Lower leg skin (tissue), 4 donors: ENCODE results near the gene MINDY4. TPM values are rescaled to one million over a fixed set of nuclear protein-coding genes. Genes with fewer than 3 reads are reported as not detected.
A peak's percentile ranks its signal among the peaks of the same experiment; 100 is the strongest.

ENCODE experiments used
- DNase-seq, 2 donors: peaks; one replicate each; pipeline ENCODE4 v3.0.0-alpha.2; 2019; ENCODE audit warnings: low spot score in 2 of 2
- H3K4me3 ChIP-seq: fragments of 200-600 bp; sonication (generic); 2 replicates; pipeline ENCODE4 v1.5.1; 2017; ENCODE audit warnings: mild to moderate bottlenecking, low read depth; ENCODE audit not compliant: poor library complexity, severe bottlenecking
- CTCF ChIP-seq, 3 donors: fragments of 450-650 bp; IDR thresholded peaks; one replicate each; pipeline ENCODE4 v1.5.1; 2016; ENCODE audit warnings: antibody characterized with exemption in 3 of 3, mild to moderate bottlenecking in 3 of 3, moderate library complexity in 2 of 3
- POLR2A ChIP-seq, 2 donors: fragments of 450-650 bp; IDR thresholded peaks; one replicate each; pipeline ENCODE4 v1.6.1; 2016 to 2017; ENCODE audit warnings: antibody characterized with exemption in 2 of 2, mild to moderate bottlenecking in 1 of 2, moderate library complexity in 1 of 2
- WGBS, 2 donors: methylation state at CpG; one replicate each; pipeline ENCODE4 v1.1.5; 2018; 5-methylcytosine and 5-hydroxymethylcytosine counted together
- intact Hi-C: fragments of 100-400 bp; cut with DNase I; formaldehyde crosslinking; loops from one replicate; pipeline ENCODE4 v1.15.0; 2023; ENCODE audit warnings: low total_unique reads
- total RNA-seq, 4 donors: library from RNA; depleted of rRNA; stranded (reverse); fragments of >200 nt; gene quantifications; one replicate each; pipeline ENCODE4 v1.1.0, GENCODE V29; 2016

Gene MINDY4
- total RNA-seq, 4 donors from 2014 or later: 4.0 to 4.7 (median 4.4) TPM

- intact Hi-C loops: no loop called here
- TF ChIP-seq CTCF (IDR thresholded peaks at IDR 0.05) (no peak), POLR2A (IDR thresholded peaks at IDR 0.05) (no peak)
- no peak for DNase-seq
- peak overlapping the region; percentile 67 for H3K4me3 ChIP-seq
- 57% methylated on average over 9 of the region's 9 CpGs for WGBS, 2 donors
Observed at GRCh38 chr7:30770845-30771173, 408 bp upstream of the MINDY4 start.

GRCh38 chr7:30771880-30772425 is 736 bp downstream of the MINDY4 start:
- 1 to 4% methylated on average over 13 to 15 of the region's 15 CpGs for WGBS, 2 donors
- TF ChIP-seq POLR2A (IDR thresholded peaks at IDR 0.05) (no peak), CTCF (IDR thresholded peaks at IDR 0.05) (no peak)
- no peak for DNase-seq
- intact Hi-C loops: no loop called here
- H3K4me3 ChIP-seq: peak overlapping the region; percentile 67

GRCh38 chr7:30772984-30773383 is 1.8 kb downstream of the MINDY4 start:
- no peak for TF ChIP-seq POLR2A (IDR thresholded peaks at IDR 0.05)
- no peak for TF ChIP-seq CTCF (IDR thresholded peaks at IDR 0.05)
- DNase-seq: peak in 1 of 2 donors; percentile 71
- H3K4me3 ChIP-seq: no peak overlapping the region
- 84 to 92% methylated on average over 6 of the region's 6 CpGs for WGBS, 2 donors
- intact Hi-C loops: no loop called here

- TF ChIP-seq POLR2A (IDR thresholded peaks at IDR 0.05): no peak
- TF ChIP-seq CTCF (IDR thresholded peaks at IDR 0.05): no peak
- no peak for DNase-seq
- intact Hi-C loops: loop anchor here (5.0 kb wide), 1 partner anchor 1299 kb away; no protein-coding TSS in a partner anchor
- H3K4me3 ChIP-seq: no peak overlapping the region
Observed at GRCh38 chr7:30775992-30776391, 4.8 kb downstream of the MINDY4 start.

- WGBS, 2 donors: 74 to 78% methylated on average over 4 of the region's 4 CpGs
- peak in 1 of 2 donors; percentile 21 for DNase-seq
- no peak for TF ChIP-seq POLR2A (IDR thresholded peaks at IDR 0.05)
- no peak for TF ChIP-seq CTCF (IDR thresholded peaks at IDR 0.05)
- no peak overlapping the region for H3K4me3 ChIP-seq
- intact Hi-C loops: loop anchor here (5.0 kb wide), 1 partner anchor 1300 kb away; no protein-coding TSS in a partner anchor
Observed at GRCh38 chr7:30776971-30777370, 5.8 kb downstream of the MINDY4 start.
